K562 (cell line): Measurements from ENCODE around the gene DNAAF1. TPM values are rescaled to one million over a fixed set of nuclear protein-coding genes. Genes with fewer than 3 reads are reported as not detected.

Experiments used
- ADNP ChIP-seq: fragments of 200-800 bp; sonication (Bioruptor generic); IDR thresholded peaks from 2 replicates; pipeline ENCODE4 v1.6.1; 2016; ENCODE audit warnings: missing genetic modification characterization, missing compliant biosample characterization
- AFF1 ChIP-seq, 2 experiments: fragments of 450-650 bp; IDR thresholded peaks; 2 replicates each; pipeline ENCODE4 v1.6.1; 2018; ENCODE audit warnings: mild to moderate bottlenecking in 2 of 2, low read depth in 1 of 2; ENCODE audit not compliant: partially characterized antibody in 2 of 2
- CBX1 ChIP-seq: sonication (generic); IDR thresholded peaks from 2 replicates; pipeline ENCODE4 v1.6.1; 2016; ENCODE audit warnings: antibody characterized with exemption, low read depth, mild to moderate bottlenecking
- CBX5 ChIP-seq: IDR thresholded peaks from 2 replicates; pipeline ENCODE4 v1.6.1; 2014; ENCODE audit warnings: low read depth, borderline replicate concordance
- EHMT2 ChIP-seq: fragments of 450-650 bp; IDR thresholded peaks from 2 replicates; pipeline ENCODE4 v1.6.1; 2018; ENCODE audit warnings: antibody characterized with exemption
- FOXJ2 ChIP-seq: fragments of 200-800 bp; sonication (Bioruptor generic); IDR thresholded peaks from 2 replicates; pipeline ENCODE4 v1.6.1; 2016; ENCODE audit warnings: missing genetic modification characterization, missing compliant biosample characterization
- FOXP1 ChIP-seq: sonication (generic); formaldehyde crosslinking; IDR thresholded peaks from 2 replicates; pipeline ENCODE4 v1.8.0; 2022; ENCODE audit warnings: mild to moderate bottlenecking, missing genetic modification reagents
- GTF2E2 ChIP-seq: fragments of 200-800 bp; sonication (Bioruptor generic); IDR thresholded peaks from 2 replicates; pipeline ENCODE4 v1.6.1; 2016; ENCODE audit warnings: missing genetic modification characterization, missing compliant biosample characterization
- HOXB6 ChIP-seq: fragments of 250-450 bp; sonication (Bioruptor Pico); IDR thresholded peaks from 2 replicates; pipeline ENCODE4 v1.5.1; 2022; ENCODE audit warnings: mild to moderate bottlenecking, borderline replicate concordance
- MITF ChIP-seq: IDR thresholded peaks from 2 replicates; pipeline ENCODE4 v1.6.1; 2014; ENCODE audit warnings: antibody characterized with exemption
- SMC3 ChIP-seq: conservative IDR thresholded peaks from 2 replicates; pipeline ENCODE4 v1.6.1; 2011; ENCODE audit warnings: low read depth, low read length, improper control_type of control experiment; ENCODE audit not compliant: insufficient read depth
- TOE1 ChIP-seq, 2 experiments: fragments of 450-650 bp in 1 of 2; sonication (generic) in 1 of 2; formaldehyde crosslinking in 1 of 2; IDR thresholded peaks; 2 replicates each; pipeline versions ENCODE4 v1.7.1 to v1.8.0; 2016 to 2022; ENCODE audit warnings: borderline replicate concordance in 2 of 2, mild to moderate bottlenecking in 2 of 2, antibody characterized with exemption in 1 of 2, inconsistent platforms in 1 of 2, low read depth in 1 of 2, missing genetic modification reagents in 1 of 2, moderate library complexity in 1 of 2
- ZNF449 ChIP-seq: fragments of 250-450 bp; sonication (Bioruptor Pico); IDR thresholded peaks from 2 replicates; pipeline ENCODE4 v1.8.0; 2022; ENCODE audit warnings: moderate library complexity, mild to moderate bottlenecking, inconsistent platforms
- ZNF639 ChIP-seq, 2 experiments: fragments of 200-800 bp in 1 of 2; sonication (Bioruptor generic) in 1 of 2; sonication (generic) in 1 of 2; formaldehyde crosslinking in 1 of 2; IDR thresholded peaks in 1 of 2; conservative IDR thresholded peaks in 1 of 2; 2 replicates each; pipeline versions ENCODE4 v1.5.0 to v1.6.1; 2016 to 2020; ENCODE audit warnings: missing compliant biosample characterization in 1 of 2, missing genetic modification characterization in 1 of 2, missing genetic modification reagents in 1 of 2
- polyA plus RNA-seq, 8 experiments: library from polyadenylated mRNA; depleted of rRNA in 4 of 8; stranded (reverse) in 5 of 8; unstranded in 3 of 8; fragments of >200 nt; fragmentation: Nextera tagmentation in 2 of 8; fragmentation: Illumina TruSeq in 1 of 8; extraction: Ambion mirVana in 2 of 8; extraction: Trizol in 1 of 8; gene quantifications; 2 replicates each; pipeline versions ENCODE4 v1.2.1 to v1.2.3, GENCODE V29; 2011 to 2014; ENCODE audit warnings: inconsistent platforms in 1 of 8, missing spikeins in 1 of 8
- total RNA-seq, 7 experiments: library from RNA; depleted of rRNA in 6 of 7; stranded (reverse); fragments of >200 nt in 6 of 7; fragmentation: Illumina TruSeq in 2 of 7; extraction: Trizol in 2 of 7; gene quantifications; 2 replicates each; pipeline versions ENCODE4 v1.2.1 to v1.2.3, GENCODE V29; 2011 to 2021; ENCODE audit warnings: low replicate concordance in 1 of 7
- TF ChIP-seq, protein P1 (sequence below): IDR thresholded peaks from 3 replicates; pipeline ENCODE4 v1.6.1; 2011; ENCODE audit warnings: borderline replicate concordance, mild to moderate bottlenecking, moderate library complexity; ENCODE audit not compliant: insufficient read length; ENCODE audit errors: extremely low read depth

DNAAF1 gene
- total and polyA plus RNA-seq, 9 of the 15 experiments (the other 6 are each of a cell fraction or from before 2014, with no cell fraction given), result 0.01 TPM; not detected in 8

DNA sequence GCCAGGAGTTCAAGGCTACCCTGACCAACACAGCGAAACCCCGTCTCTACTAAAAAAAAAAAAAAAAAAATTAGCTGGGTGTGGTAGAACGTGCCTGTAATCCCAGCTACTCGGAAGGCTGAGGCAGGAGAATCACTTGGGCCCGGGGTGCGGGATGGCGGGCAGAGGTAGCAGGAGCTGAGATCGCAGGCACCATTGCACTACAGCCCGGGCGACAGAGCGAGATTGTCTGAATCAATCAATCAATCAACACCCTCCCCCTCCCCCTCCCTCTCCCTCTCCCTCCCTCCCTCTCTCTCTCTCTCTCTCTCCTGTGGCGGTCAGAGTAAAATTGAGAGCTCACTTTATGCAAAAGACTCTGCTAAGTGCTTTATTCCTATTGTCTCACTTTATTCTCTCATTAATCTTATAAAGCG lies 1.3 kb upstream of the DNAAF1 start (continued):
- TF ChIP-seq FOXJ2 (tag) (0 out of 2 replicates have a peak, but pooled peaks have one; percentile 59), SMC3 (no peak), ZNF449 (CRISPR knock-in tag) (no peak), FOXP1 (CRISPR knock-in tag) (no peak), CBX1 (no peak), AFF1 (IDR thresholded peaks at IDR 0.05; ENCODE audit: low read depth in 1 of 2, partially characterized antibody in 2 of 2) (peak in 1 of 2 experiments; percentile 98), GTF2E2 (no peak), TOE1 (IDR thresholded peaks at IDR 0.05; ENCODE audit: borderline replicate concordance) (no peak), TOE1 (CRISPR knock-in tag; IDR thresholded peaks at IDR 0.05; ENCODE audit: borderline replicate concordance, low read depth) (no peak), ADNP (tag) (0 out of 2 replicates have a peak, but pooled peaks have one; percentile 18), ZNF639 (CRISPR knock-in tag; conservative IDR thresholded peaks at IDR 0.05 in 1 of 2, IDR thresholded peaks at IDR 0.05 in 1 of 2) (no peak), HOXB6 (no peak), MITF (no peak), EHMT2 (no peak; the same call in 1 of the 2 replicates), CBX5 (no peak)
- TF ChIP-seq, protein P1, sequence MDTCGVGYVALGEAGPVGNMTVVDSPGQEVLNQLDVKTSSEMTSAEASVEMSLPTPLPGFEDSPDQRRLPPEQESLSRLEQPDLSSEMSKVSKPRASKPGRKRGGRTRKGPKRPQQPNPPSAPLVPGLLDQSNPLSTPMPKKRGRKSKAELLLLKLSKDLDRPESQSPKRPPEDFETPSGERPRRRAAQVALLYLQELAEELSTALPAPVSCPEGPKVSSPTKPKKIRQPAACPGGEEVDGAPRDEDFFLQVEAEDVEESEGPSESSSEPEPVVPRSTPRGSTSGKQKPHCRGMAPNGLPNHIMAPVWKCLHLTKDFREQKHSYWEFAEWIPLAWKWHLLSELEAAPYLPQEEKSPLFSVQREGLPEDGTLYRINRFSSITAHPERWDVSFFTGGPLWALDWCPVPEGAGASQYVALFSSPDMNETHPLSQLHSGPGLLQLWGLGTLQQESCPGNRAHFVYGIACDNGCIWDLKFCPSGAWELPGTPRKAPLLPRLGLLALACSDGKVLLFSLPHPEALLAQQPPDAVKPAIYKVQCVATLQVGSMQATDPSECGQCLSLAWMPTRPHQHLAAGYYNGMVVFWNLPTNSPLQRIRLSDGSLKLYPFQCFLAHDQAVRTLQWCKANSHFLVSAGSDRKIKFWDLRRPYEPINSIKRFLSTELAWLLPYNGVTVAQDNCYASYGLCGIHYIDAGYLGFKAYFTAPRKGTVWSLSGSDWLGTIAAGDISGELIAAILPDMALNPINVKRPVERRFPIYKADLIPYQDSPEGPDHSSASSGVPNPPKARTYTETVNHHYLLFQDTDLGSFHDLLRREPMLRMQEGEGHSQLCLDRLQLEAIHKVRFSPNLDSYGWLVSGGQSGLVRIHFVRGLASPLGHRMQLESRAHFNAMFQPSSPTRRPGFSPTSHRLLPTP, result no peak
